A673 (cell line): ENCODE measurements around the gene APC. TPM values are rescaled to one million over a fixed set of nuclear protein-coding genes. Genes with fewer than 3 reads are reported as not detected.

Experiments used
- BruUV-seq: library from RNA; stranded (reverse); fragments of 400-500 nt; replicated peaks from 2 replicates; lab custom pipeline; 2021; lab: Mats Ljungman, UMichigan
- CTCF ChIA-PET: fragments of 300-600 bp; sonication (Branson Sonifier 250); formaldehyde crosslinking; loops from one replicate; lab custom pipeline; 2022; ENCODE audit warnings: antibody characterized with exemption; lab: Charles Lee
- POLR2A ChIA-PET: fragments of 300-600 bp; sonication (Branson Sonifier 250); formaldehyde crosslinking; loops from one replicate; lab custom pipeline; 2022; ENCODE audit warnings: antibody characterized with exemption; ENCODE audit not compliant: low non-redundant PET; lab: Charles Lee
- DNase-seq: peaks from one replicate; pipeline ENCODE4 v3.0.0-alpha.2; 2015; ENCODE audit warnings: low spot score
- H3K27ac ChIP-seq: fragments of 200-600 bp; sonication (generic); 2 replicates; pipeline ENCODE4 v1.5.1; 2016; ENCODE audit warnings: mixed run types, low read depth, mild to moderate bottlenecking, mixed read lengths, antibody characterized with exemption, low read length; ENCODE audit not compliant: poor library complexity, severe bottlenecking
- H3K27me3 ChIP-seq: fragments of 200-600 bp; sonication (generic); replicated peaks from 2 replicates; pipeline ENCODE4 v1.6.1; 2017; ENCODE audit warnings: mixed run types, low read depth, mild to moderate bottlenecking, mixed read lengths, antibody characterized with exemption, low read length; ENCODE audit not compliant: insufficient read depth, poor library complexity
- H3K36me3 ChIP-seq: fragments of 200-600 bp; sonication (generic); 2 replicates; pipeline ENCODE4 v1.6.1; 2016; ENCODE audit warnings: mixed run types, mild to moderate bottlenecking, mixed read lengths, antibody characterized with exemption, low read length; ENCODE audit not compliant: insufficient read depth, poor library complexity, severe bottlenecking
- H3K4me1 ChIP-seq: fragments of 200-600 bp; sonication (generic); 2 replicates; pipeline ENCODE4 v1.6.1; 2017; ENCODE audit warnings: mixed run types, mild to moderate bottlenecking, mixed read lengths, antibody characterized with exemption, low read length; ENCODE audit not compliant: insufficient read depth, poor library complexity, severe bottlenecking
- H3K4me3 ChIP-seq: fragments of 200-600 bp; sonication (generic); 2 replicates; pipeline ENCODE4 v1.5.1; 2016; ENCODE audit warnings: low read depth, mixed run types, mild to moderate bottlenecking, mixed read lengths, low read length; ENCODE audit not compliant: poor library complexity, severe bottlenecking
- H3K9me3 ChIP-seq: fragments of 200-600 bp; sonication (generic); 2 replicates; pipeline ENCODE4 v1.6.1; 2016; ENCODE audit warnings: mixed run types, low read depth, mild to moderate bottlenecking, mixed read lengths, antibody characterized with exemption, low read length; ENCODE audit not compliant: poor library complexity, severe bottlenecking
- EZH2 ChIP-seq: fragments of 200-600 bp; sonication (generic); IDR thresholded peaks from 2 replicates; pipeline ENCODE4 v1.6.1; 2017; ENCODE audit warnings: borderline replicate concordance, low read depth, mild to moderate bottlenecking, mixed read lengths, antibody characterized with exemption, low read length; ENCODE audit not compliant: poor library complexity, severe bottlenecking
- intact Hi-C: fragments of 100-400 bp; cut with micrococcal nuclease; formaldehyde crosslinking; loops from one replicate; pipeline ENCODE4 v1.10.0; 2022; ENCODE audit not compliant: unreplicated experiment
- total RNA-seq: library from RNA; stranded (reverse); gene quantifications from 2 replicates; pipeline ENCODE4 v1.2.3, GENCODE V29; 2021
- TF ChIP-seq, protein P1 (sequence below): fragments of 300-800, 200-600 bp; sonication (generic); conservative IDR thresholded peaks from 2 replicates; pipeline ENCODE4 v1.5.1; 2017; ENCODE audit warnings: low read depth, mild to moderate bottlenecking, antibody characterized with exemption, low read length, moderate library complexity, mixed read lengths

The APC gene
- total RNA-seq, 1 experiment from 2014 or later = 39.3 TPM

DNA sequence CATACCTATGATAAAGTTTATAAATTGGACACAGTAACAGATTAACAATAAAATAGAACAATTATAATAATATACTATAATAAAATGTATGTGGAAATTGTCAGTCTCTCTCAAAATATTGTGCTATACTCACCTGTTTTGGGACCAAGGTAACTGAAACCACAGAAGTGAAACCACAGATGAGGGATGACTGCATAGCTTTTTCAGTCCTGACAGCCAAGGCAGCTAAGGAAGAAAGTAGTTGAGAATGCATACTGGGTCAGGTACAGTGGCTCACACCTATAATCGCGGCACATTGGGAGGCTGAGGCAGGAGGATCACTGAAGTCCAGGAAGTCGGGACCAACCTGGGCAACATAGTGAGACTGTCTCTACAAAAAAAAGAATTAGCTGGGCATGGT, 132.3 kb downstream of the APC start:
- DNase-seq = no peak
- Histone ChIP-seq H3K9me3 (no peaks in the 10 kb centered on the region), H3K27me3 (no peaks in the 10 kb centered on the region), H3K27ac (no peak overlapping the region), H3K4me1 (no peaks in the 10 kb centered on the region), H3K4me3 (no peak overlapping the region), H3K36me3 (peaks cover 54% of the 10 kb centered on the region)
- intact Hi-C loops = no loop called here
- BruUV-seq = no TSS peak
- TF ChIP-seq, protein P1, sequence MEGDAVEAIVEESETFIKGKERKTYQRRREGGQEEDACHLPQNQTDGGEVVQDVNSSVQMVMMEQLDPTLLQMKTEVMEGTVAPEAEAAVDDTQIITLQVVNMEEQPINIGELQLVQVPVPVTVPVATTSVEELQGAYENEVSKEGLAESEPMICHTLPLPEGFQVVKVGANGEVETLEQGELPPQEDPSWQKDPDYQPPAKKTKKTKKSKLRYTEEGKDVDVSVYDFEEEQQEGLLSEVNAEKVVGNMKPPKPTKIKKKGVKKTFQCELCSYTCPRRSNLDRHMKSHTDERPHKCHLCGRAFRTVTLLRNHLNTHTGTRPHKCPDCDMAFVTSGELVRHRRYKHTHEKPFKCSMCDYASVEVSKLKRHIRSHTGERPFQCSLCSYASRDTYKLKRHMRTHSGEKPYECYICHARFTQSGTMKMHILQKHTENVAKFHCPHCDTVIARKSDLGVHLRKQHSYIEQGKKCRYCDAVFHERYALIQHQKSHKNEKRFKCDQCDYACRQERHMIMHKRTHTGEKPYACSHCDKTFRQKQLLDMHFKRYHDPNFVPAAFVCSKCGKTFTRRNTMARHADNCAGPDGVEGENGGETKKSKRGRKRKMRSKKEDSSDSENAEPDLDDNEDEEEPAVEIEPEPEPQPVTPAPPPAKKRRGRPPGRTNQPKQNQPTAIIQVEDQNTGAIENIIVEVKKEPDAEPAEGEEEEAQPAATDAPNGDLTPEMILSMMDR = no peak
- TF ChIP-seq EZH2 = no peak
- ChIA-PET CTCF (no interaction called here), POLR2A (interaction anchor here (0.8 kb wide), 1 partner anchor 9 kb away, joined by 3 read pairs; the partner anchor contains the start of gene SRP19)

DNA sequence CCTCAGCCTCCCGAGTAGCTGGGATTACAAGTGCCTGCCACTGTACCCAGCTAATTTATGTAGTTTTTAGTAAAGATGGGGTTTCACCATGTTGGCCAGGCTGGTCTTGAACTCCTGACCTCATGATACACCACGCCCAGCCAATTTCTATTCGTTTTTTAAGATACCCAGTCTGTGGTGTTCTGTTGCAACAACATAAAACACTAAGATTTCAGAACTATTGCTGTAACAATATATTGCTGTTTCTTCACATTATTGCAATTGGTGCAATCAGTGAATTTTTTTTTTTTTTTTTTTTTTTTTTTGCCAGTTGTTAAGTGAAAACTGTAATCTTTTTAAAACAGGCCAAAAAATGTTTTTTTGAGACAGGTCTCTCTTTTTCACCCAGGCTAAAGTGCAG, 133.3 kb downstream of the APC start:
- Histone ChIP-seq H3K27me3 (no peaks in the 10 kb centered on the region), H3K4me1 (no peaks in the 10 kb centered on the region), H3K36me3 (peaks cover 45% of the 10 kb centered on the region), H3K9me3 (no peaks in the 10 kb centered on the region), H3K27ac (no peak overlapping the region), H3K4me3 (no peak overlapping the region)
- POLR2A ChIA-PET = no interaction called here
- TF ChIP-seq EZH2 = no peak
- TF ChIP-seq, protein P1 = no peak
- no peak for DNase-seq
- intact Hi-C loops = no loop called here
- CTCF ChIA-PET = no interaction called here
- BruUV-seq = no TSS peak

DNA sequence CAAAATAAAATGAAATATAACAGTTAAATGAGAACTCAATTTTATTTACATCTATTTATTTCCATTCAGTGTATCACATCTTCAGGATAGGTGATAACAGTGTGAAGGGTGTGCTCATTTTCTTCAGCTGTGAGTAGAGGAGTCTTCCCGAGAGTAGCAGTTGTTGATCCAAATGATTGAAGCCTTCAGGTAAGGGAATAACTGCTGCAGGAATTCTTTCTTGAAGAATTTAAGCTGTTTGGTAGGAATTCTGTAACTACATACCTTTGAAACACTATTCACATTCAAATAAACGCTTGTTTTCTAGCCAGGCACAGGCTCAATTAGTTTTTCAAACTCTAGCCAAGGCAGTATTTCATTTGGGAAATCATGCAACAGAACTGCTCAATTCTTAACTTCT, 138.7 kb downstream of the APC start:
- no peaks in the 10 kb centered on the region for H3K9me3 ChIP-seq
- BruUV-seq = no TSS peak
- peaks cover 28% of the 10 kb centered on the region for H3K36me3 ChIP-seq
- CTCF ChIA-PET = no interaction called here
- H3K27me3 ChIP-seq = no peaks in the 10 kb centered on the region
- H3K4me1 ChIP-seq = no peaks in the 10 kb centered on the region
- POLR2A ChIA-PET = no interaction called here
- no peak for DNase-seq
- no peak overlapping the region for H3K27ac ChIP-seq
- TF ChIP-seq, protein P1 = no peak
- no peak for TF ChIP-seq EZH2
- intact Hi-C loops = no loop called here
- H3K4me3 ChIP-seq = no peak overlapping the region
